Upper lobe of left lung (tissue), 4 donors: ENCODE measurements around the gene IPO8.

Source experiments
- POLR2AphosphoS5 ChIP-seq, 2 donors: sonication (generic); formaldehyde crosslinking; IDR thresholded peaks; one replicate each; pipeline ENCODE4 v1.5.1; 2017; ENCODE audit warnings: antibody characterized with exemption in 2 of 2
- TF ChIP-seq, protein P1 (sequence below), 6 experiments: fragments of 450-650 bp in 4 of 6; fragments of 200-600 bp in 2 of 6; sonication (generic) in 2 of 6; IDR thresholded peaks; one replicate each; pipeline ENCODE4 v1.5.1; 2016 to 2019; ENCODE audit warnings: antibody characterized with exemption in 6 of 6

DNA sequence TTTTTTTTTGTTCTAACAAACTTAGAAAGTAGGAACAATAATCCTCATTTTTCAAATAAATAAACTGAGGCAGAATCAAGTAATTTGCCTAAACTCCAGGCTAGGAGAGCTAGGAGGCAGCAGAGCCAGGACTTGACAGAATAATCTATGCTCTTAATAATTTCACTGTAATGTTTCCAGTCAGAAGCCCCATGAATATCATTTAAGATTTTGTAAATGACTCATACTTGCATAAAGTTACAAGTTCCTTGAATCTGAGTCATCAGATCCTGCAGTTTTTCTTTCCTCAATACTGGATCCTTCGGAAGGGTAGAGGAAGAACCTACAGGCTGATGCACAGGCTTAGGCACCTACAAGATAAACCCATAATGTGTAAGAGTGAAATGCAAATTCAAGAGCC, 30.1 kb upstream of the IPO8 start:
- TF ChIP-seq, protein P1, sequence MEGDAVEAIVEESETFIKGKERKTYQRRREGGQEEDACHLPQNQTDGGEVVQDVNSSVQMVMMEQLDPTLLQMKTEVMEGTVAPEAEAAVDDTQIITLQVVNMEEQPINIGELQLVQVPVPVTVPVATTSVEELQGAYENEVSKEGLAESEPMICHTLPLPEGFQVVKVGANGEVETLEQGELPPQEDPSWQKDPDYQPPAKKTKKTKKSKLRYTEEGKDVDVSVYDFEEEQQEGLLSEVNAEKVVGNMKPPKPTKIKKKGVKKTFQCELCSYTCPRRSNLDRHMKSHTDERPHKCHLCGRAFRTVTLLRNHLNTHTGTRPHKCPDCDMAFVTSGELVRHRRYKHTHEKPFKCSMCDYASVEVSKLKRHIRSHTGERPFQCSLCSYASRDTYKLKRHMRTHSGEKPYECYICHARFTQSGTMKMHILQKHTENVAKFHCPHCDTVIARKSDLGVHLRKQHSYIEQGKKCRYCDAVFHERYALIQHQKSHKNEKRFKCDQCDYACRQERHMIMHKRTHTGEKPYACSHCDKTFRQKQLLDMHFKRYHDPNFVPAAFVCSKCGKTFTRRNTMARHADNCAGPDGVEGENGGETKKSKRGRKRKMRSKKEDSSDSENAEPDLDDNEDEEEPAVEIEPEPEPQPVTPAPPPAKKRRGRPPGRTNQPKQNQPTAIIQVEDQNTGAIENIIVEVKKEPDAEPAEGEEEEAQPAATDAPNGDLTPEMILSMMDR (IDR thresholded peaks at IDR 0.05), result no peak
- no peak for TF ChIP-seq POLR2AphosphoS5 (IDR thresholded peaks at IDR 0.05)
